ENCODE results near the gene TLE7.

TLE7 gene

DNA sequence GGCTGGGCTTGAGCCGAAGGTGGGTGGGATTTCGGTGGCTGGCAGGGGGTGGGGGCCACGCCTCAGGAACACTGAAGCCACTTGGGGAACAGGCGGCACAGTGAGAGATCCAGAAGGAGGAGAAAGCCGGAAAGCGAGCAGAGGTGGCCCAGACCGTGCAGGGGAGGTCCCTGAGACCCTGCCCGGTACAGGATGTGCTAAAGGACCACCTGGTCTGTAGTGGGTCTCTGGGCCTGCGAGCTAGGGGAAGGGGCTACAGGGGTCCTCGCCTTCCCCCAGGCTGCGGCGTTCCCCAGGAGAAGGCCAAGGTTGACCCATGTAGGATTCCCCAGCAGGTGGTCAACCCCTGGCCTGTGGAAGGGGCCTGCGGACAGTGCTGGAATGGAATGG lies at the start of gene TLE7:
Gene TLE7, minus strand, starts transcription at position 4 of the 390 bp plus-strand sequence. CDS start 8,730 bp downstream, outside the sequence.
- DNase-seq: no peak

DNA sequence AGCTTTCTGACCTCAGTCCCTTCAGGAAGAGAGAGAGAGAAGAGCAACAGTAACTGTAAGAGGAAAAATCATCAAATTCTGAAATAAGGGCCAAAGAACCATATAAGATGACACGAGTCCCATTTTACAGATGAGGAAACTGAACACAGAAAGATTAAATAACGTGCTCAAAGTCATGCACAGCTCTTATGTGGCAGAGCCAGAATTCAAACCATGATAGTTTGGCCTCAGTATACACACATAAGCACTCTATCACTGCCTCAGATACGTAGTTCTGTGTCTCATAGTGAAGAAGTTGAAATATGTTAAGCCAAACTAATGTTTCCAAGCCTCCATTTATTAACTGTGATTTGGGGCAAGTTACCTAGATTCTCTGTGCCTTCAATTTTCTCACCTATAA lies 49.2 kb upstream of the TLE7 start:
- DNase-seq: no peak

- no peak for DNase-seq
Observed at GRCh38 chr16:71490361-71490760, 48.5 kb upstream of the TLE7 start.

DNA sequence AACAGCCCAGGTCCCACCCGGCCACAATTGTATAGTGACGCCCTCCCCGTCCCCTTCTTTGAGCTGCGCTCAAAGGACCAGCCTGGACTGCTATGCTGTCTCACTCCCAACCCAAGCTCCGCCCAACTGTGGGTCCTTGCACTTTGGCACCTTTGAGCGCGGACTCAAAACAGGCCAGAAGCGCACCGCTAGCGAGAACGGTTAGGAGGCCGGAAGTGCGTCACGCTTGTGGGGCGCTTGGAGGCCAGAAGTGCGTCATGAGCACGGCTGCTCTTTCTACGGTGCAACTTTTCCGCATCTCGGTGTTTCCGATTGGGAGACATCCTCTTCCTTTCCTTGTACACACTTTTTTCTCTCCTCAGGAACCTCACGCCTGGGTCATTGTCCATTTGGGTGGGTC lies 47.3 kb upstream of the TLE7 start, which contains the start of gene ZNF19:
Gene ZNF19, minus strand, starts transcription at position 203 of the 400 bp plus-strand sequence. CDS start 7,210 bp downstream, outside the sequence.
- no peak for DNase-seq

DNA sequence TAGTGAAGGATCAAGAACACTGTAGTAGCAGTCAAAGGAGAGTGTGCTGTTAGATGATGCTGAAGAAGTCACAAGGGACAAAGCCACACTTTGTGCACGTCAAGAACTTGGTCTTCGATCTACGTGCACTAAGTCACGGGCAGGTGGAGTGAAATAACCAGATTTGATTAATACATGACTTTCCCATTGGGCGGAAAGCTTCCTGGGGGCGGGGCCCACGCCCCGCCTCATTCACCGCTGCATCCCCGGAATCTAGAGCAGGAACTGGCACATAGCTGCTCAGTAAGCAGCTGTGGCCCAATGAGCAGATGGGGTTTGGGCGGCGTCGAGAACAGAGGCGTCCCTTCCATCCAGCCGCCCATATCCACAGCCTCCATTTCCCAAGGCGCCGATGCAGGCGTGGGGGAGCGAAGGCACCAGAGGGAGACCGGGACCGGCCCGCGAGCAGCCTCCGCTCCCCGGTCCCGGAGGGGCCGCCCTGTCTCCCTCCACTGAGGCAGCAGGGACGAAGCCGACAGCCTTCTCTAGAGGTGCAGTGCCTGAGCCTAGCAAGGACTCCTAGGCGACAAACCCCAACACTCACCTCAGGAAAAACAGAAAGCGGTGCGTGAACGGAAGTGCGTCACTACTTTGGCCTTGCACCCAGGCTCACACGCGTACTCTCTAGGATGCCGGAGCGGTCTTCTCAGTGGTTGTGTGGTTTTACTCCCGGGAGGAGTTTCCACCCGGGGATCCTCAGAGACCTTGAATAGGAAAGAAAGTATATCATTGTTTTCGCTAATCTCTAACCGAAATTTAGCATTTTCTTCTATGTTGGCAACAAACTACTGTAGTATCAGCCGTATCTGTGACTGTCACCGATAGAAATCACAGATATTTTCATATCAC lies 42.4 kb upstream of the TLE7 start:
- peak; percentile 88 for DNase-seq

- no peak for DNase-seq
Observed at GRCh38 chr16:71482569-71482968, 40.7 kb upstream of the TLE7 start.

GRCh38 chr16:71480956-71481355 lies 39.1 kb upstream of the TLE7 start:
- no peak for DNase-seq

- DNase-seq: no peak
Observed at GRCh38 chr16:71479420-71479819, 37.6 kb upstream of the TLE7 start.

GRCh38 chr16:71476457-71477124 lies 34.7 kb upstream of the TLE7 start:
- no peak for DNase-seq

GRCh38 chr16:71474864-71475263 lies 33.0 kb upstream of the TLE7 start:
- DNase-seq: no peak

DNA sequence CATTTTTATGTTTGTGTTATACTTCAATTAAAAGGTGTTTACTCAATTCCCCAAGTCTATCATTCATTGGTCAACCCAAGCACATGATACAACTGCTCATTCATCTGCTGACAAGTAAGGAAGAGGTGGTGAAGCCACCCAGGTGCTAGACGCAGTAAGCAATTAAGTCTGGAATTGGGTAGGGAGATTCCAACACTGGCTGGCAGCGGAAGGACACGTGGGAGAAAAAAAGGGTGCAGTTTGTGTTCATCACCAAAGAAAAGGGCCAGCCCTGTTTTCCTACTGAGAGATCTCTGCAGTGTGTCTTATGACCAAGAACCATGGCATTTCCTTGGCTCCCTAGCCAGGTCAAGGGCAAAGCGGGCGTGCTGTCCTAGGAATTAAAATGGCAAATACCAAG lies 32.0 kb upstream of the TLE7 start:
- no peak for DNase-seq

DNA sequence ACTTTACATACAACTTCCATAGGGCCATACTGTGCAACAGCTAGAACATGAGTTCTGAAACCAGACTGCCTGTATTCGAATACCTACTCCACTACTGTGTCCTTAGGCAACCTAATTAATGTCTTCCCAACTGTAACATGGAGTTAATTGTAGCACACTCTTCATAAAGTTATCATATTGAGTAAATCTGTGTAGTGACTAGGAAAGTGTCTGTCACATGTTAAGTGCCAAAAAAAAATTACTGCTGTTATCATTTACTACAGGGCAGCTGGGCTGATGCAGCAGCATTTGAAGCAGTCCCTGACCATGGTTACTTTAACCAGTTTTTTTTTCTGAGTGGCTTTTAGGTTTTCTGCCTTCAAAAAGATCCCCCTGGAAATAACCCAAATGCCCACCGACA lies 31.1 kb upstream of the TLE7 start:
- DNase-seq: no peak

DNA sequence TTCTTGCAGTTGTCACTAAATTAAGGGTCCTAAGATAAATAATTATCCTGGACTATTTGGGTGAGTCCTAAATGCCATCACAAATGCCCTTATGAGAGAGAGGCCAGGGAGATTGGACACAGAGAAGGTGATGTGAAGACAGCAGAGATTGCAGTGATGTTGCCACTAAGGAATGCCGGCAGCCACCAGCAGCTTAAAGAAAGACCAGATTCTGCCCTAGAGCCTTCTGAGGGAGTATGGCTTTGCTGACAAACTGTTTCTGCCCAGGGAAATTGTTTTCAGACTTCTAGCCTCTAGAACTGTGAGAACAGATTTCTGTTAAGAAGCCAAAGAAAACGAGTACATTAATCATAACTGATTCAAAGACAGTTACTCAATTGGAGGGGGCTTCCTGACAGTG lies 30.2 kb upstream of the TLE7 start:
- DNase-seq: no peak

DNA sequence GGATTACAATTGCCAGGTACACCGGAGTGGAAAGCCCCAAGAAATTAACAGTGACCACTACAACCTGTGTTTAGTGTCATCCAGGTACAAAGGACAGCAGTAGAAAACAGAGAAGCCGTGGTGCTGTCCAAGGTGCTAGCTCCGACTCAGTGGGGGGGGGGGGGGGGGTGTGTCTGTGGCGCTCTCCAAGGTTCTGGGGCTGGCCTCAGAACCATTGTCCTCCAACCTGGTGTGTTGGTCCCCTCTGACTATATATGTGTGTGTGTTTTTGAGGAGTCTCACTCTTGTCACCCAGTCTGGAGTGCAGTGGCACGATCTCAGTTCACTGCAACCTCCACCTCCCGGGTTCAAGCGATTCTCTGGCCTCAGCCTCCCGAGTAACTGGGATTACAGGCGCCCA lies 26.0 kb upstream of the TLE7 start:
- DNase-seq: no peak

- DNase-seq: no peak
Observed at GRCh38 chr16:71464231-71464630, 22.4 kb upstream of the TLE7 start.

GRCh38 chr16:71461686-71462648 lies 20.1 kb upstream of the TLE7 start, which contains the start of gene ZNF23:
ZNF23 (minus strand) TSS chr16:71462247; CDS start chr16:71456796, 5,451 bp downstream.
- DNase-seq: peak; percentile 81

DNA sequence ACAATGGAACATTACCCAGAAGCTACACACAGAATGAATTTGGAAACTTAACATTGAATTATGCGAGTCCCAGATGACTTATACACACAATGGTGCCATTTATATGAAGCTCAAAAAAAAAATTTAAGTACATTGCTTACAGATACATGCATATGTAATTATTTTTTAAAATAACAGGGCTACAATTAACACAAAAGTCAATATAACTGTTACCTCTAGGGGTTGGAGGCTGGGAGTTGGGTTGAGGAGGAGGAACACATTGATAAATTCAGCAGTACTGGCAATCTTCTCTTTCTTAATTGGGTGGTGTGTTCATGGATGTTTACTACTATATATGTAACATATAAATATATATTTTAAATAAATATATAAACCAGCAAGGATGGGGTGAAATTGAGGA lies 19.1 kb upstream of the TLE7 start:
- no peak for DNase-seq

DNA sequence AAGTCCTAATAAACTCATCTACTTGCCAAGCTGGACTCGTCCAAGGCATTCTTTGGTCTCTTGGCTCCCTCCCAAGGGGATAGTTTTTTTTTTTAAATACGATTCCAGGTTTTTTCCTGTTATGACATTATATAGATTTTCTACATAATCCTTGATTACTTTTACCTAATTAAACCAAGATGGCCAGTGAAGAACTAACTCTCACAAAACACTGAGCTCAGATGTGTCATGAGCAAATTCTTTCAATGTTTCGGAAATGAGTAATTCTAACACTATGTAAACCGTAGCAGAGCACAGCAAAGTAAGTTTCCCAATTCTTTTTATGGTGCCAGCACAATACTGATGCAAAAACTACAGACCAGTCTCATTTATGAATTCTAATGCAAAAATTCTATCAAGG lies 18.4 kb upstream of the TLE7 start:
- DNase-seq: no peak

- no peak for DNase-seq
Observed at GRCh38 chr16:71459510-71459909, 17.7 kb upstream of the TLE7 start.

- DNase-seq: no peak
Observed at GRCh38 chr16:71456801-71457200, 14.9 kb upstream of the TLE7 start.

GRCh38 chr16:71453036-71453435 lies 11.2 kb upstream of the TLE7 start:
- DNase-seq: no peak

- DNase-seq: no peak
Observed at GRCh38 chr16:71449020-71449419, 7.2 kb upstream of the TLE7 start.

Measured in CD4-positive, alpha-beta T cell treated with Interferon gamma for 1 hour (primary cell).